ENCODE results near the gene SERINC3. TPM values are rescaled to one million over a fixed set of nuclear protein-coding genes. Genes with fewer than 3 reads are reported as not detected.

Gene SERINC3
- total and polyA plus RNA-seq, 8 donors, result 14.5 to 52.1 (median 31.3) TPM

DNA sequence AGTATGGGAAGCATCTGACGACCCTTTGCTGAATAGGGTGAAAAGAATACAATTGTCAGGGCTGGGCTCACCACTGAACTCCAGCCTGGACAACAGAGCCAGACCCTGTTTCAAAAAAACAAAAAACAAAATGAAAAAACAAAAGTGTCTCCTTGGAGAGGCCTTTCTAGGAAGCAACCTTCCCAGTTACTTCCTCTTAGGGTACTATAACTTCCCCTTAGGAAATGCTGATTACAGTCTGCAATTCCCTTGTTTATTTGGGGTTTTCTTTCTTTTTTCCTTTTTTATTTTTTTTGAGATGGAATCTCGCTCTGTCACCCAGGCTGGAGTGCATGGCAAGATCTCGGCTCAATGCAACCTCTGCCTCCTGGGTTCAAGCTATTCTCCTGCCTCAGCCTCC is 66.7 kb downstream of the SERINC3 start:
- ATAC-seq (no peak), FAIRE-seq (no peak), DNase-seq (no peak)
- Histone ChIP-seq H3K9me3 (no peaks in the 10 kb centered on the region), H3K4me1 (no peaks in the 10 kb centered on the region), H3K4me3 (no peak overlapping the region), H3K36me3 (no peaks in the 10 kb centered on the region), H3K27me3 (no peaks in the 10 kb centered on the region), H3K27ac (no peak overlapping the region)
- intact Hi-C loops (cut with DNase I), result no loop called here
- TF ChIP-seq CTCF (IDR thresholded peaks at IDR 0.05), result no peak
- 66 to 67% methylated on average over 3 of the region's 3 CpGs for WGBS, 2 donors

GRCh38 chr20:44454306-44454963 is 67.4 kb downstream of the SERINC3 start:
- Histone ChIP-seq H3K4me1 (no peaks in the 10 kb centered on the region), H3K27me3 (no peaks in the 10 kb centered on the region), H3K27ac (no peak overlapping the region), H3K4me3 (no peak overlapping the region), H3K9me3 (no peaks in the 10 kb centered on the region), H3K36me3 (no peaks in the 10 kb centered on the region)
- intact Hi-C loops (cut with DNase I), result no loop called here
- no peak for TF ChIP-seq CTCF (IDR thresholded peaks at IDR 0.05)
- ATAC-seq (no peak), DNase-seq (no peak), FAIRE-seq (no peak)
- WGBS, 2 donors, result 81 to 82% methylated on average over 7 of the region's 7 CpGs

GRCh38 chr20:44450903-44451450 is 70.9 kb downstream of the SERINC3 start:
- intact Hi-C loops (cut with DNase I), result no loop called here
- ATAC-seq (no peak), FAIRE-seq (no peak), DNase-seq (no peak)
- no peak for TF ChIP-seq CTCF (IDR thresholded peaks at IDR 0.05)
- 71 to 75% methylated on average over 7 of the region's 7 CpGs for WGBS, 2 donors
- Histone ChIP-seq H3K9me3 (no peaks in the 10 kb centered on the region), H3K36me3 (no peaks in the 10 kb centered on the region), H3K27me3 (no peaks in the 10 kb centered on the region), H3K4me3 (no peak overlapping the region), H3K27ac (no peak overlapping the region), H3K4me1 (no peaks in the 10 kb centered on the region)

DNA sequence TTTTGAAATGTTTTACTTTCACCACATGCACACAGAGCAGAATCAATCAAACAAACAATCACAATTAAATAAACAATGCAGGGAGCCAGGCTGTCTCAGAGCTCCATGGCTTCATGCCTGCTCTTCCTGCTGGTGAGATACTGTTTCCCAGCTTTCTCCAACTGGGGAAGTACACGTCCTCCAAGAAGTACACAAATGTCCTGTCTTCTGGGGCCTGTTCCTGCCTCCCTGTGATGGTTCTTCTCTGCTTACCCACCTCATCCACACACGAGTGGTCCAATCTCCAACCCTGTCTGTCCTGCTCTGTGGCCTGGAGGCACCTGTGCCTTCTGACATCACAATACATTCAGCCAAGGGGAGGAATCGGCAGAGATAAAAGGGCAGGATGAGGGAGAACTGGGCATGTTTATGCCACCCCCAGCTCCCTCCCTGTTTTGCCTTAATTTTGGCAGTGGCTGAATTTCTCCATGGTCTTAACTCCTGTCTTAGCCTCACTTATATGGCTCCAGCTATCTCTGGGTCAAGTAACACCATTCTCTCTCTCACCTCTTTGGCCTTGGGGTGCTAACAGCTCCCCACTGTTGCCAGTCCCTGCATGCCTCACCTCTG is 71.5 kb downstream of the SERINC3 start:
- intact Hi-C loops (cut with DNase I), result no loop called here
- Histone ChIP-seq H3K4me3 (no peak overlapping the region), H3K36me3 (no peaks in the 10 kb centered on the region), H3K9me3 (no peaks in the 10 kb centered on the region), H3K4me1 (no peaks in the 10 kb centered on the region), H3K27me3 (no peaks in the 10 kb centered on the region), H3K27ac (no peak overlapping the region)
- FAIRE-seq (no peak), DNase-seq (no peak), ATAC-seq (peak in 1 of 4 donors; percentile 17)
- TF ChIP-seq CTCF (IDR thresholded peaks at IDR 0.05), result no peak
- 34 to 38% methylated on average over 3 of the region's 3 CpGs for WGBS, 2 donors

GRCh38 chr20:44449864-44450263 is 72.0 kb downstream of the SERINC3 start:
- TF ChIP-seq CTCF (IDR thresholded peaks at IDR 0.05), result no peak
- 79% methylated on average over 7 of the region's 7 CpGs for WGBS, 2 donors
- DNase-seq (no peak), FAIRE-seq (no peak), ATAC-seq (no peak)
- no peaks in the 10 kb centered on the region for H3K36me3 ChIP-seq
- H3K27ac ChIP-seq, result no peak overlapping the region
- H3K4me3 ChIP-seq, result no peak overlapping the region
- no peaks in the 10 kb centered on the region for H3K9me3 ChIP-seq
- H3K27me3 ChIP-seq, result no peaks in the 10 kb centered on the region
- intact Hi-C loops (cut with DNase I), result no loop called here
- no peaks in the 10 kb centered on the region for H3K4me1 ChIP-seq
